ENCODE measurements around the gene SLC6A19.

SLC6A19 gene

GRCh38 chr5:1208221-1208742 is 6.9 kb downstream of the SLC6A19 start (continued):
- TF ChIP-seq, protein P1, sequence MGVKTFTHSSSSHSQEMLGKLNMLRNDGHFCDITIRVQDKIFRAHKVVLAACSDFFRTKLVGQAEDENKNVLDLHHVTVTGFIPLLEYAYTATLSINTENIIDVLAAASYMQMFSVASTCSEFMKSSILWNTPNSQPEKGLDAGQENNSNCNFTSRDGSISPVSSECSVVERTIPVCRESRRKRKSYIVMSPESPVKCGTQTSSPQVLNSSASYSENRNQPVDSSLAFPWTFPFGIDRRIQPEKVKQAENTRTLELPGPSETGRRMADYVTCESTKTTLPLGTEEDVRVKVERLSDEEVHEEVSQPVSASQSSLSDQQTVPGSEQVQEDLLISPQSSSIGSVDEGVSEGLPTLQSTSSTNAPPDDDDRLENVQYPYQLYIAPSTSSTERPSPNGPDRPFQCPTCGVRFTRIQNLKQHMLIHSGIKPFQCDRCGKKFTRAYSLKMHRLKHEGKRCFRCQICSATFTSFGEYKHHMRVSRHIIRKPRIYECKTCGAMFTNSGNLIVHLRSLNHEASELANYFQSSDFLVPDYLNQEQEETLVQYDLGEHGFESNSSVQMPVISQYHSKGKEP (tag by site-specific recombination; IDR thresholded peaks at IDR 0.05): no peak
- TF ChIP-seq OSR2 (tag by site-specific recombination; IDR thresholded peaks at IDR 0.05) (no peak), KLF10 (tag by site-specific recombination; IDR thresholded peaks at IDR 0.05) (no peak), ZNF561 (tag by site-specific recombination; IDR thresholded peaks at IDR 0.05; ENCODE audit: borderline replicate concordance) (no peak), ZNF843 (tag by site-specific recombination; IDR thresholded peaks at IDR 0.05) (no peak)
- TF ChIP-seq, protein P2, sequence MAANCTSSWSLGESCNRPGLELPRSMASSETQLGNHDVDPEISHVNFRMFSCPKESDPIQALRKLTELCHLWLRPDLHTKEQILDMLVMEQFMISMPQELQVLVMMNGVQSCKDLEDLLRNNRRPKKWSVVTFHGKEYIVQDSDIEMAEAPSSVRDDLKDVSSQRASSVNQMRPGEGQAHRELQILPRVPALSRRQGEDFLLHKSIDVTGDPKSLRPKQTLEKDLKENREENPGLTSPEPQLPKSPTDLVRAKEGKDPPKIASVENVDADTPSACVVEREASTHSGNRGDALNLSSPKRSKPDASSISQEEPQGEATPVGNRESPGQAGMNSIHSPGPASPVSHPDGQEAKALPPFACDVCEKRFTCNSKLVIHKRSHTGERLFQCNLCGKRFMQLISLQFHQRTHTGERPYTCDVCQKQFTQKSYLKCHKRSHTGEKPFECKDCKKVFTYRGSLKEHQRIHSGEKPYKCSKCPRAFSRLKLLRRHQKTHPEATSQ (tag by site-specific recombination; IDR thresholded peaks at IDR 0.05): no peak

- no peaks in the 10 kb centered on the region for H3K9me3 ChIP-seq (ENCODE audit: control insufficient read depth, insufficient read depth, low read depth, low read length)
- H3K4me1 ChIP-seq (ENCODE audit: control insufficient read depth, insufficient read depth, low read length): no peaks in the 10 kb centered on the region
- POLR2A ChIA-PET: interaction anchor here (1.2 kb wide), 1 partner anchor 21 kb away, joined by 3 read pairs; no protein-coding TSS in a partner anchor
- no peak overlapping the region for H3K4me3 ChIP-seq (ENCODE audit: low read depth, low read length)
- 0 out of 2 replicates have a peak, but pooled peaks have one; percentile 10 for TF ChIP-seq ZNF654 (tag by site-specific recombination; IDR thresholded peaks at IDR 0.05; ENCODE audit: low read depth)
- no peak for TF ChIP-seq BCL11B (tag by site-specific recombination; IDR thresholded peaks at IDR 0.05; ENCODE audit: low read depth)
- no peak for TF ChIP-seq ZNF639 (tag by site-specific recombination; IDR thresholded peaks at IDR 0.05)
- no peak for TF ChIP-seq ZBTB20 (tag by site-specific recombination; IDR thresholded peaks at IDR 0.05)
- TF ChIP-seq ZNF549 (tag by site-specific recombination; IDR thresholded peaks at IDR 0.05): no peak
- no peak for TF ChIP-seq ZNF623 (tag by site-specific recombination; IDR thresholded peaks at IDR 0.05)
- H3K36me3 ChIP-seq (ENCODE audit: control insufficient read depth in 2 of 2, insufficient read depth in 1 of 2, low read length in 2 of 2): no peaks in the 10 kb centered on the region
- CTCF ChIA-PET: interaction anchor here (1.2 kb wide), 1 partner anchor 172 kb away, joined by 3 read pairs; no protein-coding TSS in a partner anchor
- no peak overlapping the region for H3K27ac ChIP-seq (ENCODE audit: extremely low read depth, low read depth, low read length)
These were observed 7.5 kb downstream of the SLC6A19 start for GRCh38 chr5:1208743-1209488.

DNA sequence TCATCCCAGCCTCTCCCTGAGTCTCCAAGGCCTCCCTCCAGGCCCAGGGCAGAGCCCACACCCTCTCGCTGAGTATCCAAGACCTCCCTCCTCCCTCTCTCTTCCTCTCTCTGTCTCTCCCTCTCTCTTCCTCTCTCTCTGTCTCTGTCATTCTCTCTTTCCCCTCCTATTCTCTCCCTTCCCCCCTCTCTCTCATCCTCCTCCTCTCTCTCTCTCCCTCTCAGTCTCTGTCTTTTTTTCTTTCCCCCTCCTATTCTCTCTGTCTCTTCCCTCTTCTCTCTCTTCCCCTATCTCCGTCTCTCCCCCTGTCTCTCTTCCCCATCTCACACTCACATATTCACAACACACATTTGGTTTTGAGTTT is 8.1 kb downstream of the SLC6A19 start:
- POLR2A ChIA-PET: no interaction called here
- no peak overlapping the region for H3K27ac ChIP-seq (ENCODE audit: extremely low read depth, low read depth, low read length)
- TF ChIP-seq, protein P3, sequence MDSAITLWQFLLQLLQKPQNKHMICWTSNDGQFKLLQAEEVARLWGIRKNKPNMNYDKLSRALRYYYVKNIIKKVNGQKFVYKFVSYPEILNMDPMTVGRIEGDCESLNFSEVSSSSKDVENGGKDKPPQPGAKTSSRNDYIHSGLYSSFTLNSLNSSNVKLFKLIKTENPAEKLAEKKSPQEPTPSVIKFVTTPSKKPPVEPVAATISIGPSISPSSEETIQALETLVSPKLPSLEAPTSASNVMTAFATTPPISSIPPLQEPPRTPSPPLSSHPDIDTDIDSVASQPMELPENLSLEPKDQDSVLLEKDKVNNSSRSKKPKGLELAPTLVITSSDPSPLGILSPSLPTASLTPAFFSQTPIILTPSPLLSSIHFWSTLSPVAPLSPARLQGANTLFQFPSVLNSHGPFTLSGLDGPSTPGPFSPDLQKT (IDR thresholded peaks at IDR 0.05; ENCODE audit: borderline replicate concordance, low read depth, low read length): no peak
- no peak for TF ChIP-seq ZNF16 (tag by site-specific recombination; IDR thresholded peaks at IDR 0.05; ENCODE audit: low read depth)
- peak; percentile 76 for TF ChIP-seq ZNF366 (tag by site-specific recombination; conservative IDR thresholded peaks at IDR 0.05)
- no peak for TF ChIP-seq ZNF202 (tag by site-specific recombination; IDR thresholded peaks at IDR 0.05; ENCODE audit: borderline replicate concordance)
- no peak for TF ChIP-seq MEIS1 (CRISPR knock-in tag; IDR thresholded peaks at IDR 0.05; ENCODE audit: borderline replicate concordance)
- peak; percentile 71 for TF ChIP-seq ZNF596 (tag by site-specific recombination; IDR thresholded peaks at IDR 0.05)
- TF ChIP-seq, protein P4, sequence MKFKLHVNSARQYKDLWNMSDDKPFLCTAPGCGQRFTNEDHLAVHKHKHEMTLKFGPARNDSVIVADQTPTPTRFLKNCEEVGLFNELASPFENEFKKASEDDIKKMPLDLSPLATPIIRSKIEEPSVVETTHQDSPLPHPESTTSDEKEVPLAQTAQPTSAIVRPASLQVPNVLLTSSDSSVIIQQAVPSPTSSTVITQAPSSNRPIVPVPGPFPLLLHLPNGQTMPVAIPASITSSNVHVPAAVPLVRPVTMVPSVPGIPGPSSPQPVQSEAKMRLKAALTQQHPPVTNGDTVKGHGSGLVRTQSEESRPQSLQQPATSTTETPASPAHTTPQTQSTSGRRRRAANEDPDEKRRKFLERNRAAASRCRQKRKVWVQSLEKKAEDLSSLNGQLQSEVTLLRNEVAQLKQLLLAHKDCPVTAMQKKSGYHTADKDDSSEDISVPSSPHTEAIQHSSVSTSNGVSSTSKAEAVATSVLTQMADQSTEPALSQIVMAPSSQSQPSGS (tag by site-specific recombination; IDR thresholded peaks at IDR 0.05; ENCODE audit: low read depth): no peak
- TF ChIP-seq, protein P5, sequence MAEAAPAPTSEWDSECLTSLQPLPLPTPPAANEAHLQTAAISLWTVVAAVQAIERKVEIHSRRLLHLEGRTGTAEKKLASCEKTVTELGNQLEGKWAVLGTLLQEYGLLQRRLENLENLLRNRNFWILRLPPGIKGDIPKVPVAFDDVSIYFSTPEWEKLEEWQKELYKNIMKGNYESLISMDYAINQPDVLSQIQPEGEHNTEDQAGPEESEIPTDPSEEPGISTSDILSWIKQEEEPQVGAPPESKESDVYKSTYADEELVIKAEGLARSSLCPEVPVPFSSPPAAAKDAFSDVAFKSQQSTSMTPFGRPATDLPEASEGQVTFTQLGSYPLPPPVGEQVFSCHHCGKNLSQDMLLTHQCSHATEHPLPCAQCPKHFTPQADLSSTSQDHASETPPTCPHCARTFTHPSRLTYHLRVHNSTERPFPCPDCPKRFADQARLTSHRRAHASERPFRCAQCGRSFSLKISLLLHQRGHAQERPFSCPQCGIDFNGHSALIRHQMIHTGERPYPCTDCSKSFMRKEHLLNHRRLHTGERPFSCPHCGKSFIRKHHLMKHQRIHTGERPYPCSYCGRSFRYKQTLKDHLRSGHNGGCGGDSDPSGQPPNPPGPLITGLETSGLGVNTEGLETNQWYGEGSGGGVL (tag by site-specific recombination; IDR thresholded peaks at IDR 0.05): peak; percentile 13; the same call in 1 of the 2 replicates
- TF ChIP-seq ZNF223 (tag by site-specific recombination; IDR thresholded peaks at IDR 0.05): no peak
- no peak for TF ChIP-seq REPIN1 (tag by site-specific recombination; IDR thresholded peaks at IDR 0.05; ENCODE audit: low read depth)

More for the DNA sequence above, 8.1 kb downstream of the SLC6A19 start:
- no peaks in the 10 kb centered on the region for H3K9me3 ChIP-seq (ENCODE audit: control insufficient read depth, insufficient read depth, low read depth, low read length)
- CTCF ChIA-PET: interaction anchor here (0.6 kb wide), 1 partner anchor 193 kb away, joined by 3 read pairs; no protein-coding TSS in a partner anchor
- H3K4me1 ChIP-seq (ENCODE audit: control insufficient read depth, insufficient read depth, low read length): no peaks in the 10 kb centered on the region
- no peaks in the 10 kb centered on the region for H3K36me3 ChIP-seq (ENCODE audit: control insufficient read depth in 2 of 2, insufficient read depth in 1 of 2, low read length in 2 of 2)
- no peak overlapping the region for H3K4me3 ChIP-seq (ENCODE audit: low read depth, low read length)
